GM23338 (cell line): ENCODE results near the gene LAMA4. TPM values are rescaled to one million over a fixed set of nuclear protein-coding genes. Genes with fewer than 3 reads are reported as not detected.

ENCODE experiments used
- ATAC-seq: fragments of 200-7000 bp; cut with Tn5 transposase; 3 replicates; pipeline ENCODE4 v1.9.1; 2020
- DNase-seq: peaks from one replicate; pipeline ENCODE4 v3.0.0-alpha.2; 2015; ENCODE audit warnings: low spot score
- H2AFZ ChIP-seq: fragments of 200-600 bp; sonication (generic); 2 replicates; pipeline ENCODE4 v1.8.0; 2016; ENCODE audit warnings: antibody characterized with exemption, mild to moderate bottlenecking, moderate library complexity
- H3F3A ChIP-seq: fragments of 200-600 bp; sonication (generic); replicated peaks from 2 replicates; pipeline ENCODE4 v1.8.0; 2017; ENCODE audit warnings: antibody characterized with exemption, mixed run types, low read depth
- H3K27ac ChIP-seq: fragments of 200-600 bp; sonication (generic); 2 replicates; pipeline ENCODE4 v1.6.1; 2016; ENCODE audit warnings: low read depth
- H3K27me3 ChIP-seq: fragments of 200-600 bp; sonication (generic); 2 replicates; pipeline ENCODE4 v1.8.0; 2016; ENCODE audit warnings: mild to moderate bottlenecking, mixed run types, moderate library complexity; ENCODE audit not compliant: insufficient read depth
- H3K36me3 ChIP-seq: fragments of 200-600 bp; sonication (generic); 2 replicates; pipeline ENCODE4 v1.8.0; 2016; ENCODE audit warnings: mild to moderate bottlenecking; ENCODE audit not compliant: insufficient read depth
- H3K4me1 ChIP-seq: fragments of 200-600 bp; sonication (generic); 2 replicates; pipeline ENCODE4 v1.8.0; 2016; ENCODE audit warnings: mild to moderate bottlenecking, moderate library complexity; ENCODE audit not compliant: insufficient read depth
- H3K4me2 ChIP-seq: fragments of 200-600 bp; sonication (generic); 2 replicates; pipeline ENCODE4 v1.7.1; 2017; ENCODE audit warnings: mixed run types
- H3K4me3 ChIP-seq: fragments of 200-600 bp; sonication (generic); 2 replicates; pipeline ENCODE4 v1.6.1; 2016; ENCODE audit warnings: mixed run types
- H3K79me2 ChIP-seq: fragments of 200-600 bp; sonication (generic); replicated peaks from 2 replicates; pipeline ENCODE4 v1.8.0; 2017; ENCODE audit warnings: mild to moderate bottlenecking; ENCODE audit not compliant: insufficient read depth
- H3K9me2 ChIP-seq: fragments of 200-600 bp; sonication (generic); 2 replicates; pipeline ENCODE4 v1.8.0; 2017; ENCODE audit not compliant: insufficient read depth
- H4K20me1 ChIP-seq: fragments of 200-600 bp; sonication (generic); replicated peaks from 2 replicates; pipeline ENCODE4 v1.8.0; 2017; ENCODE audit warnings: mild to moderate bottlenecking; ENCODE audit not compliant: insufficient read depth
- H3K27ac Mint-ChIP-seq: 2 replicates; pipeline ENCODE4 v1.8.0; 2020; ENCODE audit warnings: inconsistent platforms, mild to moderate bottlenecking, moderate library complexity, mixed read lengths
- H3K27me3 Mint-ChIP-seq: 3 replicates; pipeline ENCODE4 v1.8.0; 2022; ENCODE audit warnings: low read depth, mild to moderate bottlenecking, moderate library complexity, mixed read lengths, inconsistent platforms; ENCODE audit not compliant: insufficient read depth, poor library complexity
- H3K36me3 Mint-ChIP-seq: 3 replicates; pipeline ENCODE4 v1.8.0; 2021; ENCODE audit warnings: low read depth, mild to moderate bottlenecking, inconsistent platforms, moderate library complexity, mixed read lengths
- H3K4me1 Mint-ChIP-seq: 3 replicates; pipeline ENCODE4 v1.8.0; 2020; ENCODE audit warnings: mild to moderate bottlenecking, inconsistent platforms, mixed read lengths
- H3K4me3 Mint-ChIP-seq: 3 replicates; pipeline ENCODE4 v1.8.0; 2021; ENCODE audit warnings: moderate library complexity, mild to moderate bottlenecking, inconsistent platforms, mixed read lengths
- H3K9me3 Mint-ChIP-seq: 3 replicates; pipeline ENCODE4 v1.8.0; 2020; ENCODE audit warnings: moderate library complexity, mild to moderate bottlenecking, inconsistent platforms, mixed read lengths
- ETS1 ChIP-seq: IDR thresholded peaks from 2 replicates; pipeline ENCODE4 v1.6.1; 2016; ENCODE audit warnings: antibody characterized with exemption
- EZH2 ChIP-seq: fragments of 200-600 bp; sonication (generic); IDR thresholded peaks from one replicate; pipeline ENCODE4 v1.8.0; 2017; ENCODE audit warnings: antibody characterized with exemption, mild to moderate bottlenecking, low read depth; ENCODE audit not compliant: unreplicated experiment
- EZH2phosphoT487 ChIP-seq: fragments of 200-600 bp; sonication (generic); IDR thresholded peaks from one replicate; pipeline ENCODE4 v1.8.1; 2018; ENCODE audit warnings: antibody characterized with exemption; ENCODE audit not compliant: unreplicated experiment
- JUNB ChIP-seq: IDR thresholded peaks from one replicate; pipeline ENCODE4 v1.6.1; 2016; ENCODE audit warnings: antibody characterized with exemption; ENCODE audit not compliant: unreplicated experiment
- NANOG ChIP-seq: IDR thresholded peaks from 2 replicates; pipeline ENCODE4 v1.6.1; 2016; ENCODE audit warnings: antibody characterized with exemption, borderline replicate concordance
- ZNF114 ChIP-seq: fragments of 250-450 bp; sonication (Bioruptor Pico); IDR thresholded peaks from 2 replicates; pipeline ENCODE4 v1.5.0; 2020; ENCODE audit warnings: mild to moderate bottlenecking, moderate library complexity
- polyA plus RNA-seq: library from polyadenylated mRNA; unstranded; fragments of >200 nt; fragmentation: Nextera tagmentation; extraction: Ambion mirVana; gene quantifications from 2 replicates; pipeline ENCODE4 v1.2.1, GENCODE V29; 2016
- total RNA-seq: library from RNA; depleted of rRNA; stranded (reverse); fragments of >200 nt; shearing (Covaris generic); gene quantifications from 2 replicates; pipeline ENCODE4 v1.2.3, GENCODE V29; 2014
- TF ChIP-seq, protein P1 (sequence below): fragments of 250-450 bp; sonication (Bioruptor Pico); IDR thresholded peaks from 2 replicates; pipeline ENCODE4 v1.5.0; 2020; ENCODE audit warnings: mild to moderate bottlenecking, moderate library complexity

LAMA4 gene
- total and polyA plus RNA-seq, 2 experiments from 2014 or later = 1.7 to 2.8 TPM

- Histone ChIP-seq H3F3A (no peaks in the 10 kb centered on the region), H3K4me2 (peak overlapping the region; percentile 79), H3K4me1 (0 out of 2 replicates have a peak, but pooled peaks cover 6% of the 10 kb centered on the region), H3K27ac (no peak overlapping the region), H3K9me2 (no peaks in the 10 kb centered on the region), H2AFZ (peak overlapping the region; percentile 75), H4K20me1 (no peaks in the 10 kb centered on the region), H3K27me3 (no peaks in the 10 kb centered on the region), H3K79me2 (no peaks in the 10 kb centered on the region), H3K36me3 (no peaks in the 10 kb centered on the region), H3K4me3 (peak overlapping the region; percentile 65)
- no peak overlapping the region for H3K4me3 Mint-ChIP-seq
- H3K4me1 Mint-ChIP-seq = peaks cover 2% of the 10 kb centered on the region; the same call in 1 of the 3 replicates
- no peaks in the 10 kb centered on the region for H3K9me3 Mint-ChIP-seq
- peaks cover 12% of the 10 kb centered on the region; the same call in 2 of the 3 replicates for H3K36me3 Mint-ChIP-seq
- DNase-seq = no peak
- TF ChIP-seq JUNB = no peak
- TF ChIP-seq EZH2phosphoT487 = no peak
- TF ChIP-seq NANOG = no peak
- TF ChIP-seq EZH2 = no peak
- TF ChIP-seq, protein P1, sequence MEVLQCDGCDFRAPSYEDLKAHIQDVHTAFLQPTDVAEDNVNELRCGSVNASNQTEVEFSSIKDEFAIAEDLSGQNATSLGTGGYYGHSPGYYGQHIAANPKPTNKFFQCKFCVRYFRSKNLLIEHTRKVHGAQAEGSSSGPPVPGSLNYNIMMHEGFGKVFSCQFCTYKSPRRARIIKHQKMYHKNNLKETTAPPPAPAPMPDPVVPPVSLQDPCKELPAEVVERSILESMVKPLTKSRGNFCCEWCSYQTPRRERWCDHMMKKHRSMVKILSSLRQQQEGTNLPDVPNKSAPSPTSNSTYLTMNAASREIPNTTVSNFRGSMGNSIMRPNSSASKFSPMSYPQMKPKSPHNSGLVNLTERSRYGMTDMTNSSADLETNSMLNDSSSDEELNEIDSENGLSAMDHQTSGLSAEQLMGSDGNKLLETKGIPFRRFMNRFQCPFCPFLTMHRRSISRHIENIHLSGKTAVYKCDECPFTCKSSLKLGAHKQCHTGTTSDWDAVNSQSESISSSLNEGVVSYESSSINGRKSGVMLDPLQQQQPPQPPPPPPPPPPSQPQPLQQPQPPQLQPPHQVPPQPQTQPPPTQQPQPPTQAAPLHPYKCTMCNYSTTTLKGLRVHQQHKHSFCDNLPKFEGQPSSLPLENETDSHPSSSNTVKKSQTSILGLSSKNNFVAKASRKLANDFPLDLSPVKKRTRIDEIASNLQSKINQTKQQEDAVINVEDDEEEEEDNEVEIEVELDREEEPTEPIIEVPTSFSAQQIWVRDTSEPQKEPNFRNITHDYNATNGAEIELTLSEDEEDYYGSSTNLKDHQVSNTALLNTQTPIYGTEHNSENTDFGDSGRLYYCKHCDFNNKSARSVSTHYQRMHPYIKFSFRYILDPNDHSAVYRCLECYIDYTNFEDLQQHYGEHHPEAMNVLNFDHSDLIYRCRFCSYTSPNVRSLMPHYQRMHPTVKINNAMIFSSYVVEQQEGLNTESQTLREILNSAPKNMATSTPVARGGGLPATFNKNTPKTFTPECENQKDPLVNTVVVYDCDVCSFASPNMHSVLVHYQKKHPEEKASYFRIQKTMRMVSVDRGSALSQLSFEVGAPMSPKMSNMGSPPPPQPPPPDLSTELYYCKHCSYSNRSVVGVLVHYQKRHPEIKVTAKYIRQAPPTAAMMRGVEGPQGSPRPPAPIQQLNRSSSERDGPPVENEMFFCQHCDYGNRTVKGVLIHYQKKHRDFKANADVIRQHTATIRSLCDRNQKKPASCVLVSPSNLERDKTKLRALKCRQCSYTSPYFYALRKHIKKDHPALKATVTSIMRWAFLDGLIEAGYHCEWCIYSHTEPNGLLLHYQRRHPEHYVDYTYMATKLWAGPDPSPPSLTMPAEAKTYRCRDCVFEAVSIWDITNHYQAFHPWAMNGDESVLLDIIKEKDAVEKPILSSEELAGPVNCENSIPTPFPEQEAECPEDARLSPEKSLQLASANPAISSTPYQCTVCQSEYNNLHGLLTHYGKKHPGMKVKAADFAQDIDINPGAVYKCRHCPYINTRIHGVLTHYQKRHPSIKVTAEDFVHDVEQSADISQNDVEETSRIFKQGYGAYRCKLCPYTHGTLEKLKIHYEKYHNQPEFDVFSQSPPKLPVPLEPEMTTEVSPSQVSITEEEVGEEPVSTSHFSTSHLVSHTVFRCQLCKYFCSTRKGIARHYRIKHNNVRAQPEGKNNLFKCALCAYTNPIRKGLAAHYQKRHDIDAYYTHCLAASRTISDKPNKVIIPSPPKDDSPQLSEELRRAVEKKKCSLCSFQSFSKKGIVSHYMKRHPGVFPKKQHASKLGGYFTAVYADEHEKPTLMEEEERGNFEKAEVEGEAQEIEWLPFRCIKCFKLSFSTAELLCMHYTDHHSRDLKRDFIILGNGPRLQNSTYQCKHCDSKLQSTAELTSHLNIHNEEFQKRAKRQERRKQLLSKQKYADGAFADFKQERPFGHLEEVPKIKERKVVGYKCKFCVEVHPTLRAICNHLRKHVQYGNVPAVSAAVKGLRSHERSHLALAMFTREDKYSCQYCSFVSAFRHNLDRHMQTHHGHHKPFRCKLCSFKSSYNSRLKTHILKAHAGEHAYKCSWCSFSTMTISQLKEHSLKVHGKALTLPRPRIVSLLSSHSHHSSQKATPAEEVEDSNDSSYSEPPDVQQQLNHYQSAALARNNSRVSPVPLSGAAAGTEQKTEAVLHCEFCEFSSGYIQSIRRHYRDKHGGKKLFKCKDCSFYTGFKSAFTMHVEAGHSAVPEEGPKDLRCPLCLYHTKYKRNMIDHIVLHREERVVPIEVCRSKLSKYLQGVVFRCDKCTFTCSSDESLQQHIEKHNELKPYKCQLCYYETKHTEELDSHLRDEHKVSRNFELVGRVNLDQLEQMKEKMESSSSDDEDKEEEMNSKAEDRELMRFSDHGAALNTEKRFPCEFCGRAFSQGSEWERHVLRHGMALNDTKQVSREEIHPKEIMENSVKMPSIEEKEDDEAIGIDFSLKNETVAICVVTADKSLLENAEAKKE = no peak
- no peak for TF ChIP-seq ETS1
- no peak for TF ChIP-seq ZNF114 (CRISPR knock-in tag)
- no peaks in the 10 kb centered on the region for H3K27me3 Mint-ChIP-seq
- H3K27ac Mint-ChIP-seq = no peak overlapping the region
- ATAC-seq = no peak
Measured at GRCh38 chr6:112087916-112088315, 166.5 kb downstream of the LAMA4 start.
